ENCODE results near the gene DHH. TPM values are rescaled to one million over a fixed set of nuclear protein-coding genes. Genes with fewer than 3 reads are reported as not detected.

Gene DHH
- total and polyA plus RNA-seq, 10 of the 15 experiments (the other 5 are each of a cell fraction or from before 2014, with no cell fraction given): 0.01 TPM; not detected in 9

- TF ChIP-seq USF1 (IDR thresholded peaks at IDR 0.05; ENCODE audit: borderline replicate concordance, extremely low read length, insufficient read depth, low read depth, low read length) (no peak), MTA2 (IDR thresholded peaks at IDR 0.05; ENCODE audit: low read depth) (no peak)
Measured at GRCh38 chr12:49051777-49052438, 42.7 kb downstream of the DHH start (continued).

DNA sequence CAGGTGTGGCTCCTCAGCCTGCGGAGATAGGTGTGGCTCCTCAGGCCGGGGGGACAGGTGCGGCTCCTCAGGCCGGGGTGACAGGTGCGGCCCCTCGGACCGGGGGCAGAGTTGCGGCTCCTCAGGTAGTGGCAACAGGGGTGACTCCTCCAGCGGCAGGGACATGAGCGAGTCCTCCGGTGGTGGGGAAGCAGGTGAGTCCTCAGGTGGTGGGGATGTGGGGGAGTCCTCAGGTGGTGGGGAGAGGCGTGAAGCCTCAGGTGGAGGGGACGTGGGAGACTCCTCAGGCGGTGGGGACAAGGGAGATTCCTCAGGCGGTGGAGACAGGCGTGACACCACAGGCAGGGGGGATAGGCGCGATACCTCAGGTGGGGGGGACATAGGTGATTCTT lies 43.2 kb downstream of the DHH start:
- H3K36me3 ChIP-seq (ENCODE audit: control insufficient read depth in 2 of 2, insufficient read depth in 2 of 2, low read length in 1 of 2): peaks cover 44 to 67% of the 10 kb centered on the region in 2 experiments
- POLR2A ChIA-PET: interaction anchor here (1.0 kb wide), 1 partner anchor 12 kb away, joined by 3 read pairs; no protein-coding TSS in a partner anchor
- RAD21 ChIA-PET (ENCODE audit: unreplicated experiment): no interaction called here
- H2AFZ ChIP-seq (ENCODE audit: control insufficient read depth, low read depth, low read length): no peak overlapping the region
- H3K27ac ChIP-seq (ENCODE audit: control insufficient read depth, insufficient read depth): no peak overlapping the region
- CTCF ChIA-PET: no interaction called here
- TF ChIP-seq TCF12 (IDR thresholded peaks at IDR 0.05; ENCODE audit: low read depth, low read length) (no peak), POLR2AphosphoS2 (IDR thresholded peaks at IDR 0.05; ENCODE audit: low read depth, low read length) (0 out of 2 replicates have a peak, but pooled peaks have one; percentile 61)
- peaks cover 22% of the 10 kb centered on the region for H3K79me2 ChIP-seq (ENCODE audit: control insufficient read depth, insufficient read depth, low read length)
- DNase-seq (ENCODE audit: low read depth, low spot score) (no peak), ATAC-seq (no peak), FAIRE-seq (no peak)
- H3K4me3 ChIP-seq: no peak overlapping the region
- 98% methylated on average over 18 of the region's 18 CpGs for WGBS (ENCODE audit: insufficient coverage, insufficient replicate concordance, low lambda C conversion rate, missing lambda C conversion rate)
- in situ Hi-C loops (cut with MboI) (no loop called here), intact Hi-C loops (cut with micrococcal nuclease; ENCODE audit: unreplicated experiment) (no loop called here)
- H3K9me3 ChIP-seq (replicated peaks; ENCODE audit: control insufficient read depth, insufficient read depth, low read length): no peaks in the 10 kb centered on the region
- SMC1A ChIA-PET (ENCODE audit: uncharacterized antibody, unreplicated experiment): no interaction called here
- H4K20me1 ChIP-seq (ENCODE audit: control insufficient read depth, insufficient read depth): peaks cover 21% of the 10 kb centered on the region
- H3K27me3 ChIP-seq (replicated peaks in 1 of 2; ENCODE audit: control insufficient read depth in 2 of 2, insufficient read depth in 2 of 2, low read length in 1 of 2): no peaks in the 10 kb centered on the region
- H3K4me2 ChIP-seq (ENCODE audit: control insufficient read depth, insufficient read depth): no peak overlapping the region
- 0 out of 2 replicates have a peak, but pooled peaks cover 1% of the 10 kb centered on the region for H3K4me1 ChIP-seq (ENCODE audit: control insufficient read depth, insufficient read depth, low read length)
- H3K9ac ChIP-seq (ENCODE audit: control insufficient read depth, insufficient read depth, low read length): no peak overlapping the region
- BruUV-seq (replicated peaks): no TSS peak
